ENCODE results near the gene CCDC91. TPM values are rescaled to one million over a fixed set of nuclear protein-coding genes. Genes with fewer than 3 reads are reported as not detected.

CCDC91 gene
- total RNA-seq, 1 experiment from 2014 or later: 15.7 TPM

- ATAC-seq (no peak), DNase-seq (ENCODE audit: low spot score) (no peak)
- Mint-ChIP-seq H3K4me1 (peaks cover 6% of the 10 kb centered on the region; the same call in 1 of the 2 replicates), H3K27me3 (ENCODE audit: low read depth) (no peaks in the 10 kb centered on the region), H3K4me3 (no peak overlapping the region), H3K27ac (no peak overlapping the region), H3K9me3 (no peaks in the 10 kb centered on the region), H3K36me3 (no peaks in the 10 kb centered on the region)
- no peak for TF ChIP-seq ZNF121 (CRISPR knock-in tag; IDR thresholded peaks at IDR 0.05)
- TF ChIP-seq ESRRA (CRISPR knock-in tag; IDR thresholded peaks at IDR 0.05; ENCODE audit: borderline replicate concordance): no peak
- TF ChIP-seq E2F5 (CRISPR knock-in tag; IDR thresholded peaks at IDR 0.05): no peak
- POLR2A ChIA-PET: no interaction called here
- CTCF ChIA-PET: no interaction called here
These were observed 45.7 kb downstream of the CCDC91 start for GRCh38 chr12:28235985-28236384.

- Mint-ChIP-seq H3K4me1 (peaks cover 14% of the 10 kb centered on the region), H3K9me3 (no peaks in the 10 kb centered on the region), H3K4me3 (no peak overlapping the region), H3K27me3 (ENCODE audit: low read depth) (no peaks in the 10 kb centered on the region), H3K36me3 (no peaks in the 10 kb centered on the region), H3K27ac (no peak overlapping the region)
- ATAC-seq (peak; percentile 63), DNase-seq (ENCODE audit: low spot score) (peak; percentile 25)
- ChIA-PET CTCF (interaction anchor here (0.6 to 1.0 kb wide), 2 partner anchors 20 to 21 kb away, joined by 3 read pairs; no protein-coding TSS in a partner anchor), POLR2A (no interaction called here)
- TF ChIP-seq CTCF (IDR thresholded peaks at IDR 0.05): 0 out of 2 replicates have a peak, but pooled peaks have one; percentile 18
- no peak for TF ChIP-seq ATF6 (CRISPR knock-in tag; IDR thresholded peaks at IDR 0.05)
- no peak for TF ChIP-seq OVOL2 (CRISPR knock-in tag; IDR thresholded peaks at IDR 0.05; ENCODE audit: borderline replicate concordance)
- no peak for TF ChIP-seq TEAD1 (CRISPR knock-in tag; IDR thresholded peaks at IDR 0.05)
- no peak for TF ChIP-seq E2F5 (CRISPR knock-in tag; IDR thresholded peaks at IDR 0.05)
These were observed 47.2 kb downstream of the CCDC91 start for GRCh38 chr12:28237423-28237822.

GRCh38 chr12:28239918-28240317, 49.7 kb downstream of the CCDC91 start:
- DNase-seq (ENCODE audit: low spot score): no peak
- no peak for TF ChIP-seq ZNF416 (CRISPR knock-in tag; IDR thresholded peaks at IDR 0.05)
- TF ChIP-seq ZNF532 (CRISPR knock-in tag; IDR thresholded peaks at IDR 0.05; ENCODE audit: borderline replicate concordance): no peak
- no peak for TF ChIP-seq CDX4 (CRISPR knock-in tag; IDR thresholded peaks at IDR 0.05; ENCODE audit: borderline replicate concordance)
- TF ChIP-seq ZNF232 (CRISPR knock-in tag; IDR thresholded peaks at IDR 0.05): no peak
- no peak for TF ChIP-seq PREB (CRISPR knock-in tag; IDR thresholded peaks at IDR 0.05; ENCODE audit: borderline replicate concordance)
- TF ChIP-seq E2F5 (CRISPR knock-in tag; IDR thresholded peaks at IDR 0.05): no peak
- no peak for TF ChIP-seq IRF1 (CRISPR knock-in tag; IDR thresholded peaks at IDR 0.05)
- no peak for TF ChIP-seq NR2C2 (CRISPR knock-in tag; IDR thresholded peaks at IDR 0.05)
- TF ChIP-seq ZNF396 (CRISPR knock-in tag; IDR thresholded peaks at IDR 0.05; ENCODE audit: borderline replicate concordance): no peak
- peaks cover 9% of the 10 kb centered on the region for H3K4me1 Mint-ChIP-seq
- H3K36me3 Mint-ChIP-seq: no peaks in the 10 kb centered on the region
- ChIA-PET CTCF (no interaction called here), POLR2A (no interaction called here)
- no peak for ATAC-seq
- H3K4me3 Mint-ChIP-seq: no peak overlapping the region
- no peak overlapping the region for H3K27ac Mint-ChIP-seq
- no peaks in the 10 kb centered on the region for H3K9me3 Mint-ChIP-seq
- H3K27me3 Mint-ChIP-seq (ENCODE audit: low read depth): no peaks in the 10 kb centered on the region
